HG02571 (cell line): ENCODE data around the gene KRTAP12-2.
"Not testable (repeated sequence)": the region's sequence is repeated elsewhere in the genome, so short reads cannot be mapped to it uniquely, and the experiment has no call there.

ENCODE experiments used
- ATAC-seq: cut with Tn5 transposase; IDR thresholded peaks from one replicate; pipeline ENCODE4 v1.9.1; 2021; ENCODE audit warnings: mild to moderate bottlenecking, moderate library complexity; ENCODE audit not compliant: unreplicated experiment

Gene KRTAP12-2

DNA sequence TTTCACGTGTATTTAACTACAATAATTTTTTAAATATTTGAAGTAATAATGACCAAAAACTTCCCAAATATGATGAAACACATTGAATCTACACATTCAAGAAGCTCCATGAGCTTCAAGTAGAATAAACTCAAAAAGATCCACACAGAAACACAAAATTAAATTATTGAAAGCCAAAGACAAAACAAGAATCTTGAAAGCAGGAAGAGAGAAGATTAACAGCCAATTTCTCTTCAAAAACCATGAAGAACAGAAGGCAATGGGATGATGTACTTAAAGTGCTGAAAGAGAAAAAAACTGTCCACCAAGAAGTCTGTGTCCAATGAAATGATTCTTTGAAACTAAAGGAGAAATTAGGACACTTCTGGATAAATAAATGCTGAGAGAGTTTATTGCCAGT is 34.7 kb downstream of the KRTAP12-2 start:
- no peak for ATAC-seq

- no peak for ATAC-seq
Observed at GRCh38 chr21:44630440-44630839, 36.3 kb downstream of the KRTAP12-2 start.

- no peak for ATAC-seq
Observed at GRCh38 chr21:44628707-44629391, 37.9 kb downstream of the KRTAP12-2 start.

DNA sequence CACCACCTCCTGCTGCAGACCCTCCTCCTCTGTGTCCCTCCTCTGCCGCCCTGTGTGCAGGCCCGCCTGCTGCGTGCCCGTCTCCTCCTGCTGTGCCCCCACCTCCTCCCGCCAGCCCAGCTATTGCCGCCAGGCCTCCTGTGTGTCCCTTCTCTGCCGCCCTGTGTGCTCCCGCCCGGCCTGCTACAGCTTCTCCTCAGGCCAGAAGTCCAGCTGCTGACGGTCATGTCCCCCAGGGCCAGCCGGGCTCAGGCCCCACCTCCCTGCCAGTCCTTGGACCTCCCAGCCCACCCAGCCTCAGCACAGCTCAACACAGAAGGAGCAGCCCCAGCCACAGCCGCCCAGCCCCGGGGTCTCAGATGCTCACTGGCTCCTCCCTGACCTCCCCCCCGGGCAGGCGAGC is 38.9 kb downstream of the KRTAP12-2 start:
- not testable (repeated sequence) for ATAC-seq

- not testable (repeated sequence) for ATAC-seq
Observed at GRCh38 chr21:44627181-44627822, 39.4 kb downstream of the KRTAP12-2 start.

GRCh38 chr21:44626673-44627143 is 40.0 kb downstream of the KRTAP12-2 start, which contains the start of gene KRTAP10-9:
Gene KRTAP10-9, plus strand, starts transcription at chr21:44627093. Its CDS starts 79 bp downstream, at chr21:44627172.
- no peak for ATAC-seq

- ATAC-seq: no peak
Observed at GRCh38 chr21:44626262-44626661, 40.5 kb downstream of the KRTAP12-2 start.

GRCh38 chr21:44625756-44626155 is 41.0 kb downstream of the KRTAP12-2 start:
- ATAC-seq: no peak

GRCh38 chr21:44623575-44623974 is 43.2 kb downstream of the KRTAP12-2 start:
- no peak for ATAC-seq

DNA sequence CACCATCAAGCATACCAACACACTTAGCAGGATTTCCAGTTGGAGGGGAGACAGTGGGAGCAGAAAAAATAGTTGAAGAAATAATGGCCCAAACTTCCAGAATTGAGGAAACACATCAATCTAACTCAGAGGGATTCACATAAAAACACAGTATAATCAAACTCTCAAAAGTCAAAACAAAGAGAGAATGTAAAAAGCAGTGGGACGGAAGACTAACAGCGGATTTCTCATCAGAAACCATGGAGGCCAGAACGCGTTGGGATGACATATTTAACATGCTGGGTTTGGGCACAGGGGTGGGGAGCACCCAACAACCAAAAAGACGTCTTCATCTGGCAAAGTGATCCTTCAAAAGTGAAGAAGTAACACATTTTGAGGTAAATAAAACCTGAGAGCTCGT is 46.8 kb downstream of the KRTAP12-2 start:
- ATAC-seq: no peak

DNA sequence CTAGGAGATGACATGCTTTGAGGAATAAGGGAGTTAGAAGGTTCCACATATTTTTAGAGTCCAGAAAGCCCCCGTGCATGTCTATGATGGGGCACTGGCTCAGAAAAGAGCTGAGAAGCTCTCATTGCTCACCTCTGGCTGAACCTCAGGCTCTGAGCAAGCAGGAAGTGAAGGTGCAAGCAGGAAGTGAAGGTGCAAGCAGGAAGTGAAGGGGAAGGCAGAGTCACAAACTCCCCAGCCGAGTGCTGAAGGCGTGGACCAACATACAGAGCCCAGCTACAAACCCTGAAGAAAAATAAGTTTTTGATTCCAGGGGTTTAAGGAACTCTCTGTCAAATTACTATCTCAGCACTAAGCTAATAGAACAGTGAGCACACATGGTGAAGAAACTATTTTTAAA is 47.8 kb downstream of the KRTAP12-2 start:
- no peak for ATAC-seq

GRCh38 chr21:44618504-44618903 is 48.2 kb downstream of the KRTAP12-2 start:
- no peak for ATAC-seq

DNA sequence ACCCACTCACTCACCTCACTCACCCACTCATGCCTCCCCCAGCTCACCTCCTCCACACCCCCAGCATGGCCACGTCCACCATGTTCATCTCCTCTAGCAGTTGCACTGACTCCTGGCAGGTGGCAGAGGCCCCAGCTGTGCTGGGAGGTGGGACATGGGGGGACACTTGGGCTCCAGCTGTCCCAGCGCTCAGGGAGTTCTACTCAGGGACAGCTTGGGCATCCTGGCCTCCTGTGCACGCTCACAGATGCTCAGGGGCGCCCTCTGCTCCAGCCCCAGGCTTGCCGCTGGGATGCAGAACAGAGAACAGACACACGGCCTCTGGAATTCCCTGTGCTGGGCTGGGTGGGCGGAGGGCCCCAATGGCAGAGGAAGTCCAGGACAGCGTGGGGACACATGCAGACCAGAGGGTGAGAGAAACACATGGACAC is 49.6 kb downstream of the KRTAP12-2 start:
- ATAC-seq: no peak

DNA sequence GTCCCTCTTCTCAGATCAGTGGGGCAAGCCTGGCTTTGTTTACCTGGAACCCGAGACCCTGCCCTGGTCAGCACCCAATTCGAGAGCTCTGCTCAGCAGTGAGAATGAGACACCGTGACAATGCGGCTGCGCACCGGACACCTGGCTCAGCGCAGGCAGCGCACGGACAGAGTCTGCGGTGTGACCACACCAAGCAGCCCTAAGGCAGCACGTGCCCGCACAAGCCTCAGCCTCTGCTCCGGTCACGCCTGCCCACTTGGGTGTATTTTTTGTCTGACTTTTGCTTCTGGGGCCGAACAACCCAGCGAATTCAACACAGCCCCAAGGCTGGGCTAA is 50.2 kb downstream of the KRTAP12-2 start:
- no peak for ATAC-seq
